HG03469 (cell line): ENCODE data around the gene PEMT.
"Not testable (repeated sequence)": the region's sequence is repeated elsewhere in the genome, so short reads cannot be mapped to it uniquely, and the experiment has no call there.

ENCODE experiments used
- ATAC-seq: cut with Tn5 transposase; IDR thresholded peaks from one replicate; pipeline ENCODE4 v1.9.1; 2021; ENCODE audit warnings: mild to moderate bottlenecking, moderate library complexity, moderate number of reproducible peaks; ENCODE audit not compliant: unreplicated experiment

PEMT gene

GRCh38 chr17:17465878-17466277 is 125.6 kb downstream of the PEMT start:
- not testable (repeated sequence) for ATAC-seq

GRCh38 chr17:17463821-17464220 is 127.7 kb downstream of the PEMT start:
- no peak for ATAC-seq

- ATAC-seq, result no peak
Observed at GRCh38 chr17:17462048-17462824, 129.3 kb downstream of the PEMT start.

- no peak for ATAC-seq
Observed at GRCh38 chr17:17460038-17460437, 131.5 kb downstream of the PEMT start.

GRCh38 chr17:17457680-17458079 is 133.8 kb downstream of the PEMT start:
- ATAC-seq, result no peak

- ATAC-seq, result no peak
Observed at GRCh38 chr17:17456251-17456650, 135.3 kb downstream of the PEMT start.
